ENCODE data around the gene ROR2.

DNA sequence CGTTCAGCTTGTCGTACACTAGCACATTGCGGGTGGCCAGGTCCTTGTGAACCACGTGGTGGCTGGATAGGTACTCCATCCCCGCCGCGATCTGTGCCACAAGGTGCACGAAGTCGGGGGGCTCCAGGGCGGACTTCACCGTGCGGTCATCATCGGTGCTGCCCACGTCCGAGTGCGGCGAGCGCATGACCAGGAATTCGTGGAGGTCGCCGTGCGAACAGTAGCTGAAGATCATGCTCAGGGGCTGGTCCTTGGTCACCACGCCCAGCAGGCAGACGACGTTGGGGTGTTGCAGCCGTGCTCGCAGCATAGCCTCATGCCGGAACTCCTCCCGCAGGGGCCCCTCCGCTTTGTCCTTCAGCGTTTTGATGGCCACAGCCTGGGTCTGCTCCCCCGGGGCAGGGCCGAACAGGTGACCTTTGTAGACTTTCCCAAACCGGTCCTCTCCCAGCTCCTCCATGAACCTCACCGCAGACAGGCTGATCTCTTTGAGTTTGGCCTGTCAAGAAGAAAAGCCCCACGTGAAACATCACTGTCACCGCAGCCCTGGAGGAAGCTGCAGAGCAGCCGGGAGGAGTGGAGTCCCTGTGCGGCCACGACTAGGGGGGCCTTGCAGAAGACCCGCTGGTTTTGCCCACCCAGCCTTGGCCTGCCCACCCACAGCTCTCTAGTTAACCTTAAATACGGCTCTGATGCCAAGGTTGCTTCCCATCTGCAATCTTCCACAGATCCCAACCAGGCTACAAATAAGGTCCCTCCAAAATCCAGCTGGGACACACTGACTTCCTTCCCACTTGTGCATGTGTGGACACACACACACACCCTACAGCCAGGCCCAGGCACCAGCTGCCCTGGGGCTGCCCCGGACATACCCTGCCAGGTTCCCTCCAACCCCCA lies 225.2 kb downstream of the ROR2 start:
- TF ChIP-seq, protein P1, sequence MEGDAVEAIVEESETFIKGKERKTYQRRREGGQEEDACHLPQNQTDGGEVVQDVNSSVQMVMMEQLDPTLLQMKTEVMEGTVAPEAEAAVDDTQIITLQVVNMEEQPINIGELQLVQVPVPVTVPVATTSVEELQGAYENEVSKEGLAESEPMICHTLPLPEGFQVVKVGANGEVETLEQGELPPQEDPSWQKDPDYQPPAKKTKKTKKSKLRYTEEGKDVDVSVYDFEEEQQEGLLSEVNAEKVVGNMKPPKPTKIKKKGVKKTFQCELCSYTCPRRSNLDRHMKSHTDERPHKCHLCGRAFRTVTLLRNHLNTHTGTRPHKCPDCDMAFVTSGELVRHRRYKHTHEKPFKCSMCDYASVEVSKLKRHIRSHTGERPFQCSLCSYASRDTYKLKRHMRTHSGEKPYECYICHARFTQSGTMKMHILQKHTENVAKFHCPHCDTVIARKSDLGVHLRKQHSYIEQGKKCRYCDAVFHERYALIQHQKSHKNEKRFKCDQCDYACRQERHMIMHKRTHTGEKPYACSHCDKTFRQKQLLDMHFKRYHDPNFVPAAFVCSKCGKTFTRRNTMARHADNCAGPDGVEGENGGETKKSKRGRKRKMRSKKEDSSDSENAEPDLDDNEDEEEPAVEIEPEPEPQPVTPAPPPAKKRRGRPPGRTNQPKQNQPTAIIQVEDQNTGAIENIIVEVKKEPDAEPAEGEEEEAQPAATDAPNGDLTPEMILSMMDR (IDR thresholded peaks at IDR 0.05): no peak
- no peak for TF ChIP-seq POLR2A (IDR thresholded peaks at IDR 0.05)
